LNCaP clone FGC (cell line): ENCODE data around the gene MOSPD3.

Experiments
- DNase-seq: peaks from one replicate; pipeline ENCODE4 v3.0.0-alpha.2; 2011; ENCODE audit warnings: low read depth
- H3K4me3 ChIP-seq: 2 replicates; pipeline ENCODE4 v1.5.1; 2011; ENCODE audit warnings: mild to moderate bottlenecking, low read depth, low read length, control low read depth
- CTCF ChIP-seq: IDR thresholded peaks from 2 replicates; pipeline ENCODE4 v1.5.1; 2012; ENCODE audit warnings: mild to moderate bottlenecking; ENCODE audit not compliant: control insufficient read depth, insufficient read depth; ENCODE audit errors: extremely low read depth

MOSPD3 gene

GRCh38 chr7:100589341-100589947 lies 22.9 kb upstream of the MOSPD3 start:
- no peak overlapping the region for H3K4me3 ChIP-seq
- no peak for TF ChIP-seq CTCF
- no peak for DNase-seq

- DNase-seq = no peak
- no peak for TF ChIP-seq CTCF
- H3K4me3 ChIP-seq = no peak overlapping the region
Observed at GRCh38 chr7:100590077-100590737, 22.1 kb upstream of the MOSPD3 start.

- no peak overlapping the region for H3K4me3 ChIP-seq
- TF ChIP-seq CTCF = no peak
- no peak for DNase-seq
Observed at GRCh38 chr7:100591596-100591995, 20.7 kb upstream of the MOSPD3 start.

GRCh38 chr7:100595188-100595587 lies 17.2 kb upstream of the MOSPD3 start:
- H3K4me3 ChIP-seq = no peak overlapping the region
- TF ChIP-seq CTCF = no peak
- DNase-seq = no peak

- H3K4me3 ChIP-seq = no peak overlapping the region
- TF ChIP-seq CTCF = no peak
- no peak for DNase-seq
Observed at GRCh38 chr7:100598425-100598824, 13.9 kb upstream of the MOSPD3 start.

- no peak overlapping the region for H3K4me3 ChIP-seq
- no peak for TF ChIP-seq CTCF
- no peak for DNase-seq
Observed at GRCh38 chr7:100599911-100600729, 12.2 kb upstream of the MOSPD3 start.
